HG03521 (cell line): ENCODE measurements around the gene SLC35G1.

Source experiments
- ATAC-seq: cut with Tn5 transposase; IDR thresholded peaks from one replicate; pipeline ENCODE4 v1.9.1; 2021; ENCODE audit warnings: mild to moderate bottlenecking, moderate library complexity; ENCODE audit not compliant: unreplicated experiment

The SLC35G1 gene, protein sequence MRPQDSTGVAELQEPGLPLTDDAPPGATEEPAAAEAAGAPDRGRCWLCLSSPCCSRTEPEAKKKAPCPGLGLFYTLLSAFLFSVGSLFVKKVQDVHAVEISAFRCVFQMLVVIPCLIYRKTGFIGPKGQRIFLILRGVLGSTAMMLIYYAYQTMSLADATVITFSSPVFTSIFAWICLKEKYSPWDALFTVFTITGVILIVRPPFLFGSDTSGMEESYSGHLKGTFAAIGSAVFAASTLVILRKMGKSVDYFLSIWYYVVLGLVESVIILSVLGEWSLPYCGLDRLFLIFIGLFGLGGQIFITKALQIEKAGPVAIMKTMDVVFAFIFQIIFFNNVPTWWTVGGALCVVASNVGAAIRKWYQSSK

GRCh38 chr10:93893646-93894515 is at the start of gene SLC35G1:
SLC35G1 (plus strand) TSS chr10:93893978; CDS start chr10:93894034, 56 bp downstream.
- peak; percentile 93 for ATAC-seq

DNA sequence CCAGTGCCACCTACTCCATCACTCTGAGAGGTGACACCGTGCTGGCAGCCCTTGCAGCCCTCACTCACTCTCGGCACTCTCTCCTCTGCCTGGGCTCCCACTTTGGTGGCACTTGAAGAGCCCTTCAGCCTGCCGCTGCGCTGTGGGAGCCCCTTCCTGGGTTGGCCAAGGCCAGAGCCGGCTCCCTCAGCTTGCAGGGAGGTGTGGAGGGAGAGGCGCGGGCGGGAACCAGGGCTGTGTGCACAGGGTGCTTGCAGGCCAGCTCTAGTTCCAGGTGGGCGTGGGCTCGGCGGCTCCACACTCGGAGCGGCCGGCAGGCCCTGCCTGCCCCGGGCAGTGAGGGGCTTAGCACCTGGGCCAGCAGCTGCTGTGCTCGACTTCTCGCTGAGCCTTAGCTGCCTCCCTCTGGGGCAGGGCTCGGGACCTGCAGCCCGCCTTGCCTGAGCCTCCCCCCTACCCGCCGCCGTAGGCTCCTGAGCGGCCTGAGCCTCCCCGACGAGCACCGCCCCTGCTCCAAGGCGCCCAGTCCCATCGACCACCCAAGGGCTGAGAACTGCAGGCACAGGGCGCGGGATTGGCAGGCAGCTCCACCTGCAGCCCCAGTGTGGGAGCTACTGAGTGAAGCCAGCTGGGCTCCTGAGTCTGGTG is 48.7 kb upstream of the SLC35G1 start:
- no peak for ATAC-seq

DNA sequence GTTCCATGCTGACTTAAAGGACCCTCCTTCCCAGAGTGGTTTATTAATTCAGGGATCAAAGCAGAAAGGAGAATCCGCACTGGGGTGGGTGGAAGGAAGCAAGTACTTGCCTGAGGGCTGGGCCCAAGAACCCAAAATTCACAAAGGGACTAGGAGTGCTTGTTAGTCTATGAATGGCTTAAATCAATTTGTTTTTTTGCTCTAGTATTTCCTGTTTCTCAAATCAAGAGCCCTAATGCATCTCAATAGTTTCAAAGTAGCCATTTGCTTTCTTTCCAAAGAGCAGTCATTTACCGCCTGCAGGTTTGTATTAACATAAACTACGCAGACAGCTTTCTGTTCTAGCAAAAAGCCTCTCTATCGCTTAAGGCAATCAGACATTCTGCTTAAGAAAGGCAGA is 44.2 kb upstream of the SLC35G1 start:
- no peak for ATAC-seq

DNA sequence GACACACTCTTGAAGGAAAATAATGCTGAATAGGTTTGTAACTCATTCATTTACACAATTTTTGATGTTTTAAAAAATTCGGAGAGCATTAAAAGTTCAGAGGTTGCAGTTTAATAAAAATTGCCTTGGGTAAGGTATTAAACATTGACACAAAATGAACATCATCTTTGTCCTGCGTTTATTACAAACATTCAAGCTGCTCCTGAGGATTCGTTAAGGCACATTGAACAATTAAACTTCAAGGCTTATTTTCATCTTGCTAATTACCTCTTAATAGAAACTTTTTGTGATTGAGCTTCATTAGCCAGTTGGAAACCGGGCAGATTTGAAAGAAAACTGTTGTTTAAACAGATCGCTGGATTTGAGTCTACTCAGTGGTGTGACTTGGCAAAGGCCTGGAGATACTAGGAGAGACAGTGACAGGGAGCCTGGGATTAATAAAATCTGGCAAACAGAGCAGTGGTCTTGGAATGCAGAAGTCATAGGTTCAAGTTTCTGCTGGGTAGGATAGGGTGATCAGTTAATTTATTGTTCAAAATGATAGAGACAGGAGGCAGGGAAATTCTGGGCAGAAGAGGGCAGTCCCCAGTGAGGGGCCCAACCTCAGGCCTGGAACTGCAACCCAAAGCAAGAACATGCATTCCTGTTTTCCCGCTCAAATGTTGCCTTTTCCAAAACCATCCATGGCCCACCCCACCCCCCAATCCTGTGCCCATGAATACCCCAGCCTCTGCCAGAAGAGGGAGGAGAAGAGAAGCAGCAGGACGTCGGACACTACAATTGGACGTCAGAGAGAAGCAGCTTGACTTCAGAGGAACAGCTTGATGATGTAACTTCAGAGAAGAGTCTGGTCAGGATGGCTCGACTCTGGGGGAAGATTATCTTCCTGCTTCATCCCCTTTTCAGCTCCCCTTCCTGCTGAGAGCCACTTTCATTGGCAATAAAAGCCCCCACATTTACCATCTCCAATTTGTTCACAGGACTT is 43.5 kb upstream of the SLC35G1 start:
- no peak for ATAC-seq

DNA sequence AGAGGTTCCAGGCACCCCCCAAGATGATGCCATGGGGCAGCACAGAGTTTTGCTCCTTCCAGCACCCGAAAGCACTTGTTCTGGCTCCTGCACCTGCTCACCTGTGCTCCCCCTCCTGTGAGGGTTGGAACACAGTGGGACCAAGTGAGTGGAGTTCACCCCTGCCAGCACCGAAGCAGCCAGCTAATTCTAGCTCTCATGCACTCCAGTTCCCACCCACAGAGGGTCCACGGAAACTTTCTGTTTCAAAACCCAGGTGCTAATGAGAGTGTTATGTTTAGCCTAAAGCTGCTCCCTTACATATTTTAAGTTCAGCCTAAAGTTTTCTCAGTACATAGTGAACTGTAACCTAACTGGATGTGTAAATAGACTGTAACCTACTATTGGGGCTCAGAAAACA is 42.6 kb upstream of the SLC35G1 start:
- no peak for ATAC-seq

DNA sequence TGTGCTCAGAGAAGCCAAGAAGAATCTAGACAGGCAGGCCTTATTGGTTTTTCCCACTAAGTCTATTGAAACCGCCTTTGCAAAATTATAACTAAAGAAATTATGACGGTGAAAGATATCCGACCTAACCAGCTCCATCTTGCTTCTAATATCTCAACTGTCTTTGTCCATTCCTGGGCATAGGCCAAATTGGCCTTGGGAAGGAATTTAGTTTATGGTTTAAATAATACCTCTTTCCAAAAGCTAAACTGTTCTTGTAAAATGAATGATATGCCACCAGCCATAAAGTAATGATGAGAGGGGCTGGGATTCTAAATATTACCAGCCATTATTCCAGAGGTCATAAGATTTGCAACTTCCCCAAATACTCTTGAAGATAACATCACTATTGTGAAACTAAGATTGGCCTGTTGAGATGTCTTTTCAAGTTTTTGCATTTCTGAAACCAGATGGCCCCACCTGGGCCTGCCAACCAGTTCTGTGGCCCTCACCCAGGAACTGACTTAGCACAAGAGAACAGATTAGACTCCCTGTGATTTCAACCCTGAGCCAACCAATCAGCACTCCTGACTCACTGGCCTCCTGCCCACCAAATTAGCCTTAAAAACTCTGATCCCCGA is 41.2 kb upstream of the SLC35G1 start:
- ATAC-seq, result no peak

- no peak for ATAC-seq
Observed at GRCh38 chr10:93854975-93855374, 38.8 kb upstream of the SLC35G1 start.

GRCh38 chr10:93856349-93857145 is 37.2 kb upstream of the SLC35G1 start:
- ATAC-seq, result no peak

DNA sequence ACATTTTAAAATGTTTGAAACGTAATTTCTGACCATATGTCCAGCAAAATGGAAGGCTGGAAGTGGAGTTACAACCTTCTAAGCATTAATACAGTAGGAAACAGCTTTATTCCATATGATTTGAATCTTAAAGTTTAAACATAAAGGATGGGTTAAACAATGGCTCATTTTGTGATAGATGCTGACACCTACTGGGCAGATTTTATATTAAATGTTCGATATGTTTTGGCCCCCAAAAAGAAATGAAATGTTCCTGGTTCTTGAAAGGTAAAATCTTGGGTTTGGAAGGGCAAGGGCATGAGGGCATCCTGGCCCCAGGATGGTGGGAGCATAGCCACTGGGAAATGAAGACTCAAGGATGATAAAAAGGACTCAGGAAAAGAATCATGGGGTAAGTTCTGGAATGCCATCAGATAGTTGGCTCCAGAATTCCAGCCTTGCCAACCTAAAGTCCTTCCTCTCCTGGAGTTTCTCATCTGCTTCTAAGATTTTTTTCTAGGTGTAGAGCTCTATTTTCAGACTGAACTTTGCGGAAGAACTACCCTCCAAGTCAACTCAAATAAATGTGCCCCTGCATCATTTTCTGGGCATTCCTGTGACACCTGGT is 34.6 kb upstream of the SLC35G1 start:
- no peak for ATAC-seq

DNA sequence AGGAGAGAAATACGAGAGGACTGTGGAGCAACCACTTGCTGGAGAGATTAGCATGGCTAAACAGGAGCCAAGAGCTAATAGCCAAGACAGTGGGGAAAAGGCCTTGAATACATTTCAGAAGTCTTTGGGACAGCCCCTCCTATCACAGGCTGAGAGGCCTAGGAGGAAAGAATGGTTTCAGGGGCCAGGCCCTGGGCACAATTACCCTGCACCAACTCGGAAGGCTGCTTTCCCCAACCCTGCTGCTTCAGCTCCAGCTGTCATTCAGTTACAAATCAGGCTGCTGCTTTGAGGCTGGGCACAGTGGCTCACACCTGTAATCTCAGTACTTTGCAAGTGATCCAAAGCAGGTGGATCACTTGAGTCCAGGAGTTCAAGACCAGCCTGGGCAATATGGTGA is 32.0 kb upstream of the SLC35G1 start:
- no peak for ATAC-seq

GRCh38 chr10:93865794-93866425 is 27.9 kb upstream of the SLC35G1 start:
- no peak for ATAC-seq

DNA sequence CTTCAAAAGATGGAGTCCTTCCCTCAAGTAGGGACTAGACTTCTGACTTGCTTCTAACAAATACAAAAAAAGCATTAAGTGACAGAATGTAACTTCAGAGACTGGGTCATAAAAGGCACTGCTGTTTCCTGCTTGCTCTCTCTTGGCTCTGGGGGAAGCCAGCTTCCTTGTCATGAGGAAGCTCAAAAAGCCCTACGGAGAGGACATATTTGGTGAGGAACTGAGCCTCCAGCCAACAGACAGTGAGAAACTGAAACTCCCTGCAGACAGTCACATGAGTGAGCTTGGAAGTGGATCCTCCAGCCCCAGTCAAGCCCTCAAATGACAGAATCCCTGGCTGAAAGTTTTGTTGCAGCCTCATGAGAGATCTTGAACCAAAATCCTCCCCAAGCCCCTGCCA is 26.3 kb upstream of the SLC35G1 start:
- ATAC-seq, result no peak

DNA sequence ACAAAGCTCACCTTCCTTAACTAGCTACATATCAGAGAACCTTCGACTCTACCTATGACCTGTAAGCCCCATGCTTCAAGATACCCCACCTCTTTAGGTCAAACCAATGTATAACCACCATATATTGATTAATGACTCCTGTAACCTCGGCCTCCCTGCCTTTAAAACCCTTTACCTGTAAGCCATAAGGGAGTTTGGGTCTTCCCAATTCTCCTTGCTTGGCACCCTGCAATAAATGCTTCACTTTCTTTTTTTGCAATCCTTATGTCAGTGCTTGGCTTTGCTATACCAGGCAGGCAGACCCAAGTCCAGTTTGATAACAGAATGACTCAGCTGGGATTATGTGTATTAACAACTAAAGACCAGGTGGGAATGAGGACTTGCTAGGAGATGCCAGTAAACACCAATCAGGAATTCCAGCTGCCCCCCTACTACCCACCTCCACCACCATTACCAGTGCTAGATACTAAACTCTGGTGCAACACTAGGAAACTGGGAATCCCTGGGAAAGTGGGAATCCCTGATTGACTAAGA is 22.0 kb upstream of the SLC35G1 start:
- no peak for ATAC-seq

DNA sequence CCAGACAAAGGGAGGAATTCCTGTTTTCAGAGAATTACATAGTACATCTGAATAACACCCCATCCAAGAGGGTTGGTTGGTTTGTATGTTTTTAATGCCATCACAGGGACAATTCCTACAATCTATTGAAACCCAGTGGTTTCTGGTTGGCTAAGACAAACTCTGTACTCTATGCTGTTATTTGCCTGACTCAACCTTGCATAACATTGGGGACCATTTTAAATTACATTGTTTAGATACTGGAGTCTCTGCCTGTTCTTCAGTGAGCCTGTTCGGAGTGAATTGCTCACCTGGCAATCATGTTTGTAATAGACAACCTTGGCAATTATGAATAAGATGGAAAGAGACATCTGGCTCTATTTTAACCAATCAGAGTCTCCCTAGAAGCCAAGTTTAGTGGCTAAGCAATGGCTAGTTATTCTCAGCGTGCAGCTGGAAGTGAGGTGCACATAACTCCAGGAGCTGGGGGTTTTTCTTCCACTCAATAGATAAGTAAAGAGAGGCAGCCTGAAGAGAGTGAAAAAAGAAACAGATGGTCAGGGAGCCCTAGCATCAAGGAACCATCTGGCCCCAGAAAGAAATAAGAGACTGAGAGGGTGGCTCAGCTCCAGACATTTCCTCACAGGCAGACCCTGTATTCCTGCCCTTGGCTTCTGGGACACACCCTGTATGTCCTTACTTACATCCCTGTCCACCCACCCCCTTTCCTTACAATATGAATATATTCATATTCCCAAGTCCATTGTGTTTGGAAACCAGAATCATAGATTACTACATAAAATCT is 21.2 kb upstream of the SLC35G1 start:
- ATAC-seq, result no peak

DNA sequence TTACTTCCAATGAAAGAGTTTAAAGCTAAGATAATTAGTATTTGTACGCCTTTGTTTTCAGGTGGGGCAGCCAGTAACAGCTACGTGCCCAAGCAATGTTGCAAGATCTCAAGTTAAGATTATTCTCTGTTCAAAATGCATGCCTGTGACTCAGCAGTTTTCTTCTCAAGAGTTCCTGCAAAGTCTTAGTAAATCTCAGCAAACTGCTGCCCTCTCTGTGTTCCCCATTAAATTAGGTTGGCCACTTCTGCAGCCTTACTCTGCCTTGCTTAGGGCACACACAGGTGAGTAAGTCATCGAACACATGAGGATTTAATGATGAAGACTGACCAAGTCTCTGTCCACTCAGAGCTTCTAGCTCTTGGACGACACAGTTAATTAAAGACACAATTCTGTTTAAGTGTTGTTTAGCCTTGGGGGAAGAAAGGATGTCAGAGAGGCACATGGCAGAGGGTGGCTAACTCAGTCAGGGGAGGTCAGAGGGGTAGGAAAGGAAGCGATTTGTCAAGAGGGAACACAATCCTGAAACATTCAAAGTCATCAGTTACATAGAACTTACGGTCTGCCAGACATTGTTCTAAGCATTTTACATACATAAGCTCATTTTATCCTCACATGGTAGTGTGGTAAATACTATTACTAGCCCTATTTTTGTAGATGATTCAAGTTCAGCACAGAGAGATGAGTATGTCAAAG is 20.2 kb upstream of the SLC35G1 start:
- no peak for ATAC-seq

DNA sequence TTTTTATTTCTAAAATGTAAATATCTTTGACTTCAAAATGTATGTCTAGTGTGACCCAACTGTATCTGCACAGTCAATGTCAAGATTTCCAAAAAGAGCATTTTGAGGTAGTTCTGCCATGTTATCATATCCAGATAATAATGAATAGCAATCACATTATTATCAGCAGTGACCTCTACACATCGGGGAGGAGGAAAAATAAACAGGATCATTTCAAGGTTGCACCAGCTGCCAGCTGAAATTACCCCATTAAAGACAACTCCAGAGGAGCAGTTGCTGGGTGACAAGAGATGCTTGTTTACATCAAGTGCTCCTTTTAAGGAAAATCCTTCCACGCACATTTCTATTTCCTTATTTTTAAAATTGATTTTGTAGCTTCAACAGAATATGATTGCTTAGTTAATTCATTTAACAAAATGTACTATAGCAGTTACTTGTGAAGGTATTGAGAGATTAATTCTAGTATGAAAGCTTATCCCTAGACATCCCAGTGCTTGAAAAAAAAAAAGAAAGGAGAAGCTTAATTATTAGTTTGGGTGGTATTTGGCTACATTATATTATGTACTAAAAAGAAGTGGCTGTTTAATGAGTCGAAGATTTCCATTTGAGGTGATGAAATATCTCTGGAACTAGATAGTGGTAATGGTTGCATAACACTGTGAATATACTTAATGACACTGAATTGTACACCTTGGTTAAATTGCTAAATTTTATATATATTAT is 19.3 kb upstream of the SLC35G1 start:
- ATAC-seq, result no peak
